Left lobe of liver (tissue), 2 donors: ENCODE measurements around the gene AQP6. TPM values are rescaled to one million over a fixed set of nuclear protein-coding genes. Genes with fewer than 3 reads are reported as not detected.

Source experiments
- ATAC-seq: fragments of 200-7000 bp; cut with Tn5 transposase; one replicate; pipeline ENCODE4 v1.9.1; 2020; ENCODE audit warnings: mild to moderate bottlenecking, moderate library complexity
- DNase-seq: peaks from one replicate; pipeline ENCODE4 v3.0.0-alpha.2; 2020; ENCODE audit warnings: low spot score
- total RNA-seq: library from RNA; stranded (reverse); gene quantifications from one replicate; pipeline ENCODE4 v1.2.1, GENCODE V29; 2021
- donor health status: DM: no; HTN: no; CAD: no; lungs with moderate emphysema.
- donor health status: DM: no; HTN: yes; CAD: no.

AQP6 gene
- total RNA-seq, 1 donor from 2014 or later: 0.28 TPM

GRCh38 chr12:49942921-49943624 is 29.7 kb upstream of the AQP6 start:
- ATAC-seq (no peak), DNase-seq (no peak)

- no peak for ATAC-seq
- DNase-seq: no peak
These were observed 29.2 kb upstream of the AQP6 start for GRCh38 chr12:49943625-49943960.

- ATAC-seq: peak; percentile 55
- no peak for DNase-seq
These were observed 28.7 kb upstream of the AQP6 start for GRCh38 chr12:49944046-49944445.

GRCh38 chr12:49944718-49945117 is 28.0 kb upstream of the AQP6 start:
- ATAC-seq (no peak), DNase-seq (no peak)

- ATAC-seq (peak; percentile 98), DNase-seq (peak; percentile 78)
These were observed 27.2 kb upstream of the AQP6 start for GRCh38 chr12:49945394-49946080.

GRCh38 chr12:49946086-49946485 is 26.7 kb upstream of the AQP6 start:
- ATAC-seq: no peak
- DNase-seq: no peak

- DNase-seq (no peak), ATAC-seq (no peak)
These were observed 26.2 kb upstream of the AQP6 start for GRCh38 chr12:49946497-49946896.

- DNase-seq (no peak), ATAC-seq (no peak)
These were observed 25.0 kb upstream of the AQP6 start for GRCh38 chr12:49947593-49948226.

- no peak for DNase-seq
- no peak for ATAC-seq
These were observed 23.6 kb upstream of the AQP6 start for GRCh38 chr12:49948866-49949845.

GRCh38 chr12:49949866-49950265 is 22.9 kb upstream of the AQP6 start:
- DNase-seq (no peak), ATAC-seq (no peak)

GRCh38 chr12:49950273-49951251 is 22.2 kb upstream of the AQP6 start, which contains the start of gene AQP2:
AQP2 (plus strand) TSS chr12:49950737; CDS start chr12:49950831, 94 bp downstream.
- DNase-seq: no peak
- no peak for ATAC-seq

- no peak for ATAC-seq
- DNase-seq: no peak
These were observed 21.1 kb upstream of the AQP6 start for GRCh38 chr12:49951411-49952240.

GRCh38 chr12:49952391-49953055 is 20.2 kb upstream of the AQP6 start:
- ATAC-seq (peak; percentile 63), DNase-seq (no peak)

- DNase-seq (no peak), ATAC-seq (no peak)
These were observed 19.6 kb upstream of the AQP6 start for GRCh38 chr12:49953151-49953550.

- no peak for ATAC-seq
- DNase-seq: no peak
These were observed 18.5 kb upstream of the AQP6 start for GRCh38 chr12:49953961-49954846.

- ATAC-seq (no peak), DNase-seq (no peak)
These were observed 17.6 kb upstream of the AQP6 start for GRCh38 chr12:49954863-49955830.
